SHP77 (cell line): ENCODE measurements around the gene IL19.
A peak's percentile ranks its signal among the peaks of the same experiment; 100 is the strongest.
"Not testable (repeated sequence)": the region's sequence is repeated elsewhere in the genome, so short reads cannot be mapped to it uniquely, and the experiment has no call there.

Experiments
- DNase-seq, 2 experiments: peaks; one replicate each; lab custom pipeline; 2025; lab: John Stamatoyannopoulos, UW

Gene IL19

DNA sequence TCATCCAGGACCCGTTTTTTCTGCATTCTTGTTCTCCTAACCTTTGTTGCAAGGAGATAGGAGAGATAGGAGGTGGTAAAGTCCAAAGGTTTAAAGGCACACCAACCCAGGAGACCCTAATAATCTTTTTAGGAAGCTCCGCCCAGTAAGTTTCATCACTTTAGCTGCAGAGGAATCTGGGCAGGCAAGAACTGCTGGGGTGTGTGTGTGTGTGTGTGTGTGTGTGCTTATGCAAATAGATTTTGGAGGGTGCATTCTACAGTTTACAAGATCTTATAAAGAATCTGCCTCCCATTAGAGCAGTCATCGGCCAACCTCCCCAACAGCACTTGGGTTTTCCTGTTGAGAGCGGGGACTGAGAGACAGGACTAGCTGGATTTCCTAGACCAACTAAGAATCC lies 5.7 kb downstream of the IL19 start:
- DNase-seq: no peak

DNA sequence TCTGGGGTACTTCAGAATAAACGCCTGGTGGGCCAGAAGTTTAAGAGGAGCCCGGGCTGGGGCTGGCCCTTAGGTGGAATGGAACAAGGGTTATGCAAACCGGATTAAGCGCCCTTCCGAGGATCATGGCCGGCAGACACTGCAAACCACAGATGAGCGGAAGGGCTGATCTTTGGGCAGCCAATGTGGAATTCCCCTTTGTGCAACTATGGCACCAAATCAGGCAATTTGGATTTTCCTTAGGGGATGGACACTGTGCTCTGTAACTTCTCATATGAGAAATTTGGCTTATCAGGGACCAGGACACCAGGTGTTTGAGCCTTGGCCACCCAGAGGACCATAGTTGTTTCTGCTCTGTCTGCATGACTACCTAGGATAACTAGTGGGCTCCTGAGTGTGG lies 7.5 kb downstream of the IL19 start:
- DNase-seq: no peak

DNA sequence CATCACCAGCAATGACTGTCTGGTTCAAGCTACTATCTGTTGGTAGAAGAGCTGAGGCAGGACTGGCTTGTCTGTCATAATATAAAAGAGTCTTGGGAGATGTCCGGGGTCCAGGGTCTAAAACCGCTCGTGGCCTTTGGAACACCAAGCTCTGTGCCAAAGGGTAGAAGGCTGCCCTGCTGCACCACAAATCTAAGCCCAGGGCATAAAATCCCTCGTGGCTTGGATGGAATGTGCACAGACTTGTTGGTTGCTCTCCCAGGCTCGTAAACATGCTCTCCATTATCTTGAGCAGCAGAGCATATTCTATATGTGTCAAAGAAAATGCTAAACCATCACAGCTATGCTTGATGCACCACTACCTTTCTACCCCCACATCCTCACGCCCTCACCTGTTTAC lies 8.3 kb downstream of the IL19 start:
- not testable (repeated sequence) for DNase-seq

DNA sequence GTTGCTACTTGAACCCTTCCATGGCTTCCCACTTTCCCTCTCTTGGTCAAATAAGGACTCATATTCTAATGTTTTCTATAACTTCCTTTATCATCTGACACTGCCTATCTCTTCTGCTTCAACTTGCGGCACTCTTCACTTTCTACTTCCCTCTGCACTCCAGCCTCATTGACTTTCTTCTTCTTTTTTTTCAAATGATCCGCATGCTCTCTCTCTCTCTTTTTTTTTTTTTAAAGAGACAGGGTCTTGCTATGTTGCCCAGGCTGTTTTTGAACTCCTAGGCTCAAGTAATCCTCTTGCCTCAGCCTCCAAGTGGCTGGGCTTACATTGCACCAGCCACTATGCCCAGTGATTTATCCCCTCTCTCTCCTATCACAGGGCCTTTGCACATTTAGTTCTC lies 9.1 kb downstream of the IL19 start:
- DNase-seq: no peak

DNA sequence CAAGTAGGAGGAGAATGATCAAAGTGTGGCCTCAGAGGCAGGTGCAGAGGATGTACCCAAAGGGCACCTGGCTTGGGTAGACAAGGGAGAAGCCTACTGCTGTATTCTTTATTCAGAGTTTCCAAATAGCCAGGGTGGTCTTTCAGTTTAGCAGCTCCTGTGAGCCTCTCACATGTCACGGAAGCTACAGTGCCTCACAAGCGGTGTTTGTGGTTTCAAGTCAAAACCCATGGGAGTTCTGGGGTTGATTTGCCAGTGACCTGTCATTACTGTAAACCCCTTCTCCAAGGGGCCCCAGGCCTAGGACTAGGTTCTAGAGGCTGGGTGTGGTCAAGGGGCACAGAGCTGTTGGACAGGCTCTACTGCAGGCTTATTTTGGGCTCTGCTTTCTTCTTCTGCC lies 11.9 kb downstream of the IL19 start:
- no peak for DNase-seq

DNA sequence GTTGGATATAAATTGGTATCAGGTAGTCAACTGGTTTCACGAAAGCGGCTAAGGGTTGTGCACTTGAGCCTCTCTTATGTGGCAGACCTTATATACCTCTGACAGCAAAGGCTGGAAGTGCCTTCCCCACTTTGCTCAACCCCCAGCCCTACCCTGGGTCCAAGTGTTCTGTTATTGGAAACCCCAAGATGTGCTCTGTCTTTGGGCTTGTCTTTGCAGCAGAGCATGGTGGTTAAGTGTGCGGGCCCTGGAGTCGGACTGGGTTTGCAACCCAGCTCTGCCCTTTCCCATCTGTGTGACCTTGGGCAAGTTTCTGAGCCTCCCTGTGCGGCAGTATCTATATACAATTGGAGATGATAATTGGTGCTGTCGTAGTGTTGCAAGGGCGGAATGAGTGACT lies 12.9 kb downstream of the IL19 start:
- no peak for DNase-seq

DNA sequence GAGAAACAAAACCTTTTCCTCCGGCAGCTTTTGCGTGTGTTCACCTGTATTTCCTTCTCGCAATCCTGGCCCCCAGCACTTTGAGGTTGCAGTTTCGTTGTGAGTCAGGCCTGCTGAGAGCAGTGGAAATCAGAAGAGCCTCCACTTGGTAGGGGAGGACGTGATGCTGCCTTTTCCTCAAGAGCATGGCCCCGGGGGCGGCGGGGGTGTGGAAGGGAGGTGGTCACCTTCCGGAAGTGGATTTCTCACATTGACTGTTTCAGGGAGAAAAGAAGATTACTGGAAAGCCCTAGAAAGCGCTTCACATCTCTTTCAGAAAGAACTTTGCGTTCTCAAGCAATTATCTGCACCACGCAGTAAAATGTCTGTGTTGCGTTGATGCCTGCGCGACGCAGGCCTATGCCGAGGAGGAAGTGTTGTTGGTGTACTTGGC lies 13.9 kb downstream of the IL19 start:
- no peak for DNase-seq

DNA sequence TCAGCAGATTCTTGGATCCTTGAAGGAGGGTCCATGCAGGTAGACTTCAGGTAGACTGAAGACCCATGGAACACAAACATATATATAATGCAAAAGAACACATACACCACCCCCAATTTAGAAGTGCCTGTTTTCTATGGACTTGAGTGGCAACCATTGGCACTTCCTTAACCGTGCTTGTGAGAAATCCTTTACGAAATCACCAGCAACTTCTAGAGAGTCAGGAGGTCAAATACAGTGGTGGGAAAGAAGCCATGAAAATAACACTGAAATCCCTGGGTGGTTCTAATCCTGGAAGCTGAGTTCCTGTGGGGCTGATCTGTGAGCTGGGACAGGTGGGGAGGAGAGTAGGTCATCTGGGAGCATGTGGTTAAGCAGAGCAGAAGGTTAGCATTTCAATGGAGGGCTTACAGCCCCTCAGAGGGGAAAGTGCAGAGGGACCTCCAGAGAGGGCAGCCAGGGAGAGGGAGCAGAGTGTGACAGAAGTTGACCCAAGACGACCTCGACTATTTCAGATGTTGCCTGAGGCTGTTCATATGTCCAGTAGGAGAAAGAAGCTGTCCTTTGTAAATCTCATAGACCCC lies 14.7 kb downstream of the IL19 start:
- DNase-seq: no peak

DNA sequence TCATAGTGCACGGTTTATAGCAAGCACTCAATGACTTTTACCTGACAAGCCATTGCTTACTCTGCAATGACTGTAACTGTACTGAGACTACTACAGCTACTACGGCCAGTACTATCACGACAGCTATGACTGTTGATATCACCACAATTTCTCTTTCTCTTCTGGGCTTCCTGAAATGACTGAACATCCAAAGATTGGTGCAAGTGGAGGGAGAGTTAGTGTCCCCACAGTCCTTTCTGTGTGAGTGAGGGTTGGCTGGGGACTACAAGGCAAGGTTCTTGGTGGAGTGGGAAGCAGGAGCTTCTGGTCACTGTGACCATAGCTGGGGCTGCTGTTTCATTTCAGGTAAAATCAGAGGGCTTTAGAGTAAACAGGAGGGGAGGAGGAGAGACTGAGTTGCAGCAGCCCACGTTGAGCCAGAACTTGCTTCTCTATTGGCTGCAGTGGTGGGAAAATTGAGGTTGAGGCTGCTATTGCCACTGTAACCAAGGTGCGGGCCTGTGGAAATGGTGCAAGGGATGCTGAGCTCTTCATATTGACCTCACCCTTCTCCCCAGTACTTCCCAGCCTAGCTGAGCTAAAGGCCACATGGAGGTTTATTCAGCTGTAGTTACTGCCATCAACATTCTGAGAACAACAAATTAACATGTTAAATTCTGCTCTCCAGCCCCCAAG lies 15.8 kb downstream of the IL19 start:
- no peak for DNase-seq

DNA sequence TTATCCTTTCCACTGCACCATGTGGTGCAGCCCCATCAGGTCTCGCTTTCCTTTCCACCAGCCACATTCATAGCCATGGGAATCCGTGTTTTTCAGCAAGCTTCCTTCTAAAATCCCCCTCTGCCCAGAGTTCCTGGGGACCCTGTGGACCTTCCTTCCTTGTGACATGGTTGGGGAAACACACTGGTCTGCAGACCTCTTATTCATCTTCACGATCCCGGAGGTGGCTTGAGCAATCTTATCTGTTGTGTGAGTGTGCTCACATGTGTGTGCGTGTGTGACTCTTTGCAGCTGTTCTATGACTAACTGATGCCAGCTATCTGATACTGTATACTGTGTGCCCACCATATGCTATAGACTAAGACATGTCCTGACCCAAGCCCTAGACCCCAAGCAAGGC lies 17.3 kb downstream of the IL19 start:
- DNase-seq: no peak

DNA sequence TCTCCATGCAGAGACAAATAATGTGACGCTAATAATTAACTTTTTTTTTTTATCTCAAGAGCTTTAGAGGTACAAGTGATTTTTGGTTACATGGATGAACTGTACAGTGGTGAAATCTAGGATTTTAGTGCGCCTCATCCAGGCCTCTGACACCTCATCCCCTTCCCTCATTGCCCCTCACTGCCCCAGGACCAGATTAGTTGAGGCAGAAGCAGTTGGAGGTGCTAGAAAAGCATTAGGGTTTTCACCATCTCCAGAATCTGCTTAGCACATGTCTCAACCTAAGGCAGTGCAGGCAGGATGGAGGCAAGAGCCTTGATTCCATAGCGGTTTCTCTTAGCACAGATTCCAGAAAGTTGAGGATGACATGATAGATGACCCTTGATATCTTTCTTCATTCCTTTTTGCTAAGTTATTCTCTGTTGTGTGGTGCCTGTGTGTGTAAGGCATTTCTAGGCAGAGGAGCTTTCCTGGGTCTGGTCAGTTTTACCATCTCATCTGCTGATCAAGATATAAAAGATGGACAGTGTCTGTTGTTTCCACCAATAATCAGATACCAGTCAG lies 18.0 kb downstream of the IL19 start:
- no peak for DNase-seq

DNA sequence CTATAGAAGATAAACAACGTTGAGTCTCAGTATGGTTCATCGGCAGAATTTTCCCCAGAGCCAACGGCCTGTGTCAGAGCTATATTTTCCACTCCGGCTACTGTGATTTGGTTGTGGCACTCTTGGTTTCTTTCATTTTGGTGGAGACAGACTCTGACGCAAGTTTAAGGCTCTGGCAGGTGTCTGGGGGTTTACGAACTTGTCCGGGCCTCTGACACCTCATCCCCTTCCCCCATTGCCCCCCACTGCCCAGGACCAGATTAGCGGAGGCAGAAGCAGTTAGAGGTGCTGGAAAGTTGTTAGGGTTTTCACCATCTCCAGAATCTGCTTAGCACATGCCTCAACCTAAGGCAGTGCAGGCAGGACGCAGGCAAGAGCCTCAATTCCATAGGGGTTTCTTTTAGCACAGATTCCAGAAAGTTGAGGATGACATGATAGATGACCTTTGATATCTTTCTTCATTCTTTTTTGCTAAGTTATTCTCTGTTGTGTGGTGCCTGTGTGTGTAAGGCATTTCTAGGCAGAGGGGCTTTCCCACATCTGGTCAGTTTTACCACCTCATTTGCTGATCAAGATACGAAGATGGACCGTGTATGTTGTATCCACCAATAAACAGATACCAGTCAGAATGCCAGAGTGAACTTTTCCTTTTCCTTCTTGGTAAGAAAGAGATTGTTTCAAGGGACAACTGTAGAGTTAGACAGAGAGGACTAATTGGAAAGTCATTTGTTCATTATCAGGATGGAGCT lies 20.1 kb downstream of the IL19 start:
- DNase-seq: no peak

DNA sequence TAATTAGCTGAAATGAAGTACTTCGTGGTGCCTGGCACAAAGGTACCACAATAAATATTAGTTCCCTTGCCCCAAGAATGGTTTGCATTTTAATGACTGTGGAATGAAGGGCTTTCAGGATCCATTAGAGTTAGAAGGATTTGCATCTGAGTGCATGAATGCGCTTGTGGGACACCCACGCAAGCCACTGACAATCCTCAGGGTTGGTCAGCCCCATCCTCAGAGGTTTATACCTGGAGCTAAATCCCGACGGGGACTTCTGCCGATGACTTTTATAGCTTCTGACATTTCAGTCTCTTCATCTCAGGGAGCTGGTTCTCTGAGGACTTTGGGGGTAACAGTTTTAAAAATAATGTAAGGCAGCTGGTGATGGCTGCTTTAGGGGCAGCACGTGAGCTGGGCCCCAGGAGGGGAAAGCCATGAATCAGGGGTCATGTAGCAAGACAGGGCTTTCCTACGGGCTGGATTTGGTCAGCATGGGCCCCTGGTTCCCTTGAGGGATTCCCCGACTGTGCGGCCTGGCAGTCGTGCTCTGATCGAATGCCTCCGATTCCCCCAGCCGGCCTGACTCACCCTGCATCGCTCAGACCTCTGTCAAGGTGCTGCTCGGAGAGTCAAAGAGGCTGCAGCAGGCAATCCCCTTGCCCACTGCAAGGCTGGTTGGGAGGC lies 22.5 kb downstream of the IL19 start:
- no peak for DNase-seq

DNA sequence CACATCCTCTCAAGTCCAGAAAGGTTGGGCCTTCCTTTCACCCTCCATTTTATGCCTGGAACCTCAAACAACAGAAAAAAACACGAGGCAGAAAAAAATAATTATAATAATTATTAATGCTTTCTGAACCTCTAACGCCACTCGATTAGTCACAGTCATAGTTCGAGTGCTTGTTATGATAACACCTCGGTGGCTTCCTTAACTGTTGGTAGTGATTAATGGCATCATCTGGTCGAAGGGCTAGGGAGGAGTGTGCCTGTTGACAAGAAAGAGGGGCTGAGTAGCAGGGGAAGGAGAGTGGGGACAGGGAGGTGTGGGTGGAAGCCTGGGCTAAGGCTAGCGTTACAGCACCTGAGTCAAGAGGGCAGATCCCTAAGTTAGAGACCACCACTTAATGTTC lies 23.0 kb downstream of the IL19 start:
- DNase-seq: no peak

DNA sequence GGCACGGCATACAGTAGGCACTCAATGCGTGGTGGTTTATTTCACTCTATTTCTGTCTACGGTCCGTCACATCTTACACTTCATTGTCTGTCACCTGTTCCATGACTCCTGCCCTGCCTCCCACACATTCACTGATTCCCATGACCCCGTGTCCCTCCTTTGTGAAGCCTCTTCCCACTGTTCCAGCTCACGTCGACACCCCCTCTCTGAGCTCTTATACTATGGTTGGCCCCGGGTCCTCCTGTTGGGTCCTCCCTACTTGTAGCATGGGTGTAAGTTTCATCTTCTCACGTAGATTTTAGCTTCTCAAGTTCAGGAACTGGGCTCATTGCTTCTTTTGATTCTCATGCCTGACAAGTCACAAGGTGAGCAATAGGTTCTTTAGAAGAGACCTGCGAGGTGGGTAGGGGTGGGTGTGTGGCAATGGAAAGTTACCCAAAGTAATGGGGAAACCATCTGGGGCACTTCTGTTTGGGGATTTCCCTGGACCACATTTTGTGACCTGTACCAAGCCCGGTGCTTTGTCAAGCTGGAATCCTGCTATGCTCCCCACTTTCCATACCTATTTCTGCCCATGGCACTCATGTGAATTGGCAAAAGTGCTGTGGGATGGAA lies 23.8 kb downstream of the IL19 start:
- DNase-seq: no peak

DNA sequence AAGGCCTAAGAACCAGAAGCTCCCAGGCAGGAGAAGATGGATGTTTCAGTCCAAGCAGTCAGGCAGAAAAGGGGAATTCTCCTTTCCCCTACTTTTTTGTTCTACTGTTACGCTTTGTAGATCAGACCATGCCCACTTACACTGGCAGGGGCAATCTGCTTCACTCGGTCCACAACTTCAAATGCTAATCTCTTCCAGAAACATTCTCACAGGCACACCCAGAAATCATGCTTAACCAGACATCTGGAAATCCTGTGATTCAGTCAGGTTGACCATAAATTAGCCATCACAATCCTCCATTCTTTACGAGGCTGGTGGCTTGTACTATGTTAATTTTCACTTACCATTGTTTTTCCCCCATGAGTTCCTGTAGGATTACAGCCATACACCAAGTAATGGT lies 25.5 kb downstream of the IL19 start:
- no peak for DNase-seq

DNA sequence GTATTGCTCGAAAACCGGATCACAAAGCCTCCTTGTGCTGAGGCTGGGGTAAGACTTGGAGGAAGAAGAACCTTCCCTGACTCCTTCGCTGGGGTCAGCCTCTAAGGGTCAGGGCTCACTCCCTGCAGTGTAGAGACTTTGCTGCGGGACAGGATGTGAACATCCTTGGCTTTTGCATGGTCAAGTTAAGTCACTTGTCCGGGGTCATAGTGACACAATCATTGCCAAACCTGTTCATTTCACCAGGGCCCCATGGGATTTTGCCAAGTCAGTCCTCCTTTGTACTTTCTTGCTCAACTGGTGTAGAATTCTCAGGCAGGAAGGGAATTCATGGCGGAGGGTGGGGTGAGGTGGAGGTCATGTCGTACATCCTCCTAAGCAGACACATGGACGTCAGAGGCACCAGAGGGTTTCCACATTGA lies 26.4 kb downstream of the IL19 start:
- no peak for DNase-seq

DNA sequence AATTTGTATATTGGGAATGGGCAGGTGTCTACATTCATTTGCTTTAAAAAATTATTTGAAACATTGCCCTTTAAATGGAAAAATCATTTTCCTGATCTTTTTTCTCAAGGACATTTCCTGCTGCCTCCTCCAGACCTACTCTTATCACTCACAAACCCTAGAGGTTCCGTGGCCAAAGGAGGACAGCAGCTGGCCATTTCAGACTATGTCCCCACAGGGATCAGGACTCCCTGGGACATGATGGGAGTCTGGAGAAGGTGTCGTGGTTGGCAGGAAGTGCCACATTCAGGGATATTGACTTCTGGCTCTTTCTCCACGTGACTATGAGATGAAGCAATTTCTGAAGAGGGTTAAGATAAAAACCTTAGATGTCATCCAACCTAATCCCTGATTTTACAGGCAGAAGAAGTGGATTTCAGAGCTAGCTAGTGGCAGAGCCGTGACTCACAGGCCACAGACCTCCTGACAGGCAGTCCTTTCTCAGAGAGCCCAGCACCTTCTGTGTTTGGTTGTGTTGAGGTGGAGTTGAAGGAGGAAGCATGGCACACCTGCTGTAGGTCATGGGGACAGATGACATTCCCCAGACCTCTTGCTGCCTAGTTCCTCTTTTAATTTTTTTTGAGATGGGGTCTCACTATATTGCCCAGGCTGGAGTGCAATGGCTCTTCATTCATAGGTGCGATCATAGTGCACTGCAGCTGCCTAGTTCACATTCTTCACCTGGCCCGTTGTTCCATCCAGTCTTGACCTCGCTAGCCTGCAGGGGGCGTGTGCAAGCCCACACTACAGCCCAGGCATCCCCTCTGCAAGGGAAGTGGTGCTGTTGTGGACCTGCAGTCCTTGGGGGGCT lies 27.2 kb downstream of the IL19 start:
- DNase-seq: peak in 1 of 2 experiments; percentile 3

DNA sequence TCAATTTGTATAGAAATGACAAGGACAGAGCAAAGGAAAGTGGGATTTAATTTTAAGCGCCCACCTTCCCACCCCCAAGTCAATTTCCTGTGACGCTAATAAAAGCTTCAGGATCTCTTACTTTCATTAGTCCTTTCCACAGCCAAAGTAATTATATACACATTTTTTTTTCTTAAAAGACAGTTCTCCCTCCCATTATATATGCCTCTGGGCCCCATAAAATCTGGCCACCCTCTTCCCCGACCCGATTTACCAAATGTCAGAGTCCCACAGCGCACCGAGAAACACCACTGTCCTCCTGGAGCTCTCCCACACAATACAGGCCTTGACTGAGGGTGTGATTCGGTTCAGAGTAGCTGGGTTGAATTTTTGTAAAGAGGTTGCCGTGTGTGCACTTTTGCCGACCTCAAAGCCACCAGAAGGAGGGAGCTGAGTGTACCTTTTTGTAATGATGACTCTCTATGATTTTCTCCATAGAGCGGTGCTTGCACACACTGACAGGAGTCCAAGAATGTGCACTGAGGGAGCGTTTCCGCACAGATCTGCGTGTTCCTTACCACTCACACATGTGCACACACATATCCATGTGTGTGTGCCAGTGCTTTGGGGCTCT lies 27.9 kb downstream of the IL19 start:
- DNase-seq: no peak

DNA sequence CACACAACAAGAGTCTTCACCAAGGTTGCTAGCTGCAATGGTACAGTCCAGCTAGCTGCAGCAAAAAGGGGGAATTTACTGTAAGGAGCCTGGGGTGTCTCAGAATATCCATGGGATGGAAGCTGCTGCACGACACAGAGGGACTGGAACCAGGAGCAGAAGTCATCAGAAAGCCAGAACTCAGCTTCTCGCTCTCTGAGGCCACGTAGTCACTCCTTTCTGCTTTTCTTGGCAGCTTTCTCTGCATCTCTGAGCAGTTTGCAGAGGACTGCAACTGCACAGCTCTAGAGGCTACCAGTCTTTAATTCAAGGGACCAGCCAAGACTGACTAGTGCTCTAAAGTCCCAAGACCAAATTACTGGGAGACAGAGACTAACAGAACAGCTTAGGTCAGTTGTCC lies 28.7 kb downstream of the IL19 start:
- no peak for DNase-seq

DNA sequence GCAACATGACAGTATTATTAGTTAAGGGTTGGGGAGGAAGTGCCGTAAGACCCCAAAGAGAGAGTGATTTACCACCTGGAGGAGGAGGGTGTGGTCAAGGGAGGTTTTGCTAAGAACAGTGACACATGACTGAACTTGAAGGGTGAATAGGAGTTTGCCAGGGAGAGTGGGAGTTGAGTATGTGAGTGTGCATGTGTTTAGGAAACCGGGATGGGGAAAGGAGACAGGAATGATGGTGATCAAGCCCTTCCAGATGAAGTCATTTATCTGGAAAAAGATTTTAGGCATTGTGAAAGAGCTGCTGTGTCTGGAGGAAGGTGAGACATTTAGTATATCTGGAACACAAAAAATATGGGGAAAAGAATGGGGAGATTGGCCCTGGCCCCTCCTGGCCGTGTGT lies 29.8 kb downstream of the IL19 start:
- no peak for DNase-seq
